Activated T-helper 9 cell treated with anti-CD3 and anti-CD28 coated beads, Interleukin-2, amount 50 U/mL, for 16 hours (primary cell): Measurements from ENCODE around the gene MAN1A2.

Source experiments
- DNase-seq: peaks from one replicate; pipeline ENCODE4 v3.0.0-alpha.2; 2020; ENCODE audit warnings: low read depth

MAN1A2 gene

GRCh38 chr1:117559985-117560384, 192.7 kb downstream of the MAN1A2 start:
- no peak for DNase-seq

GRCh38 chr1:117561071-117561470, 193.8 kb downstream of the MAN1A2 start:
- DNase-seq, result no peak

GRCh38 chr1:117561551-117561950, 194.3 kb downstream of the MAN1A2 start:
- no peak for DNase-seq

GRCh38 chr1:117562581-117563491, 195.6 kb downstream of the MAN1A2 start:
- no peak for DNase-seq

GRCh38 chr1:117563492-117563875, 196.2 kb downstream of the MAN1A2 start:
- DNase-seq, result no peak

GRCh38 chr1:117564227-117565075, 197.2 kb downstream of the MAN1A2 start:
- DNase-seq, result no peak

GRCh38 chr1:117565076-117565556, 197.9 kb downstream of the MAN1A2 start:
- no peak for DNase-seq

- no peak for DNase-seq
Observed at GRCh38 chr1:117565745-117566455, 198.7 kb downstream of the MAN1A2 start.

GRCh38 chr1:117566556-117566955, 199.3 kb downstream of the MAN1A2 start:
- no peak for DNase-seq

- no peak for DNase-seq
Observed at GRCh38 chr1:117567435-117567834, 200.2 kb downstream of the MAN1A2 start.

- no peak for DNase-seq
Observed at GRCh38 chr1:117567976-117568375, 200.7 kb downstream of the MAN1A2 start.

GRCh38 chr1:117568999-117569398, 201.8 kb downstream of the MAN1A2 start:
- DNase-seq, result no peak

GRCh38 chr1:117569856-117570255, 202.6 kb downstream of the MAN1A2 start:
- no peak for DNase-seq

- no peak for DNase-seq
Observed at GRCh38 chr1:117570988-117571409, 203.8 kb downstream of the MAN1A2 start.

GRCh38 chr1:117571496-117571895, 204.2 kb downstream of the MAN1A2 start:
- DNase-seq, result no peak

- DNase-seq, result no peak
Observed at GRCh38 chr1:117572546-117572945, 205.3 kb downstream of the MAN1A2 start.

GRCh38 chr1:117573386-117574023, 206.3 kb downstream of the MAN1A2 start:
- DNase-seq, result no peak

- DNase-seq, result no peak
Observed at GRCh38 chr1:117574161-117574835, 207.0 kb downstream of the MAN1A2 start.

GRCh38 chr1:117575586-117576225, 208.5 kb downstream of the MAN1A2 start:
- no peak for DNase-seq

GRCh38 chr1:117576236-117576635, 209.0 kb downstream of the MAN1A2 start:
- DNase-seq, result no peak
